ENCODE data around the gene FAM53B. TPM values are rescaled to one million over a fixed set of nuclear protein-coding genes. Genes with fewer than 3 reads are reported as not detected.

Gene FAM53B
- total RNA-seq, 1 experiment from 2014 or later, result 13.7 TPM

DNA sequence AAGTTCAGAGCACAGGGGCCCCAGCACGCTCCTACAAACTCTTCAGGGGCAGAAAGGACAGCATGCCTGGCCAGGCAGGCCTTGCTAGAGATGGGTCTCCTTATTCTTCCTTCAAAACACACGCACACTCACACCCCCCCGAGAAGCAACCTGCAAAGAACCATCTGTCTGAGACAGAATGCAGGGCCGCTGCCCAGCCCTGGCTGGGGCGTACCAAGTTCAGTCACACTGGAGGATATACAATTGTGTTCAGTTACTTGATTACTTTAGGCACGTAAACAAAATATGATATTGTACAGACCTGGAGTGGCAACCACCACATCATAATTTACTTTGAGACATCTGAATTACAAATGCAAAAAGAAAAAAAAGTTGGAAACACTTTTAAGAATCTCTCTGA, 5.7 kb downstream of the FAM53B start:
- H3K27ac Mint-ChIP-seq (ENCODE audit: unreplicated experiment), result no peak overlapping the region
- Histone ChIP-seq H3K36me3 (ENCODE audit: control insufficient read depth, insufficient read depth, low read length) (no peaks in the 10 kb centered on the region; the same call in 1 of the 2 replicates), H3K27me3 (replicated peaks; ENCODE audit: control insufficient read depth, insufficient read depth, low read length) (no peaks in the 10 kb centered on the region), H3K9me3 (no peaks in the 10 kb centered on the region), H3K4me1 (peaks cover 30% of the 10 kb centered on the region), H3K4me3 (ENCODE audit: low read depth, low read length) (no peak overlapping the region)
- TF ChIP-seq CTCF (IDR thresholded peaks at IDR 0.05; ENCODE audit: insufficient read depth in 1 of 2, low read depth in 1 of 2, low read length in 1 of 2, severe bottlenecking in 1 of 2, unreplicated experiment in 1 of 2), result no peak
- H3K4me3 Mint-ChIP-seq (ENCODE audit: unreplicated experiment), result no peak overlapping the region
- CTCF ChIA-PET, result no interaction called here
- intact Hi-C loops (cut with micrococcal nuclease; ENCODE audit: unreplicated experiment), result no loop called here
- no peak for DNase-seq
- no TSS peak for BruUV-seq (replicated peaks)
- no peaks in the 10 kb centered on the region for H3K27me3 Mint-ChIP-seq (ENCODE audit: insufficient read depth, unreplicated experiment)
- POLR2A ChIA-PET, result interaction anchor here (0.5 kb wide), 1 partner anchor 26 kb away, joined by 3 read pairs; no protein-coding TSS in a partner anchor
- peaks cover 1% of the 10 kb centered on the region for H3K36me3 Mint-ChIP-seq (ENCODE audit: insufficient read depth, unreplicated experiment)
- H3K4me1 Mint-ChIP-seq (ENCODE audit: low read depth, unreplicated experiment), result peaks cover 23% of the 10 kb centered on the region
- no peaks in the 10 kb centered on the region for H3K9me3 Mint-ChIP-seq (ENCODE audit: unreplicated experiment)

GRCh38 chr10:124737708-124738107, 6.5 kb downstream of the FAM53B start:
- Mint-ChIP-seq H3K9me3 (ENCODE audit: unreplicated experiment) (no peaks in the 10 kb centered on the region), H3K4me1 (ENCODE audit: low read depth, unreplicated experiment) (peaks cover 23% of the 10 kb centered on the region), H3K27ac (ENCODE audit: unreplicated experiment) (no peak overlapping the region), H3K36me3 (ENCODE audit: insufficient read depth, unreplicated experiment) (peaks cover 4% of the 10 kb centered on the region), H3K4me3 (ENCODE audit: unreplicated experiment) (no peak overlapping the region), H3K27me3 (ENCODE audit: insufficient read depth, unreplicated experiment) (no peaks in the 10 kb centered on the region)
- DNase-seq, result no peak
- POLR2A ChIA-PET, result interaction anchor here (0.5 kb wide), 1 partner anchor 25 kb away, joined by 3 read pairs; no protein-coding TSS in a partner anchor
- CTCF ChIA-PET, result no interaction called here
- no peak for TF ChIP-seq CTCF (IDR thresholded peaks at IDR 0.05; ENCODE audit: insufficient read depth in 1 of 2, low read depth in 1 of 2, low read length in 1 of 2, severe bottlenecking in 1 of 2, unreplicated experiment in 1 of 2)
- Histone ChIP-seq H3K36me3 (ENCODE audit: control insufficient read depth, insufficient read depth, low read length) (no peaks in the 10 kb centered on the region; the same call in 1 of the 2 replicates), H3K27me3 (replicated peaks; ENCODE audit: control insufficient read depth, insufficient read depth, low read length) (no peaks in the 10 kb centered on the region), H3K4me3 (ENCODE audit: low read depth, low read length) (no peak overlapping the region), H3K4me1 (peaks cover 30% of the 10 kb centered on the region), H3K9me3 (no peaks in the 10 kb centered on the region)
- intact Hi-C loops (cut with micrococcal nuclease; ENCODE audit: unreplicated experiment), result no loop called here
- no TSS peak for BruUV-seq (replicated peaks)

- CTCF ChIA-PET, result no interaction called here
- no peak for DNase-seq
- H3K27me3 ChIP-seq (replicated peaks; ENCODE audit: control insufficient read depth, insufficient read depth, low read length), result no peaks in the 10 kb centered on the region
- H3K36me3 Mint-ChIP-seq (ENCODE audit: insufficient read depth, unreplicated experiment), result peaks cover 4% of the 10 kb centered on the region
- no peaks in the 10 kb centered on the region for H3K27me3 Mint-ChIP-seq (ENCODE audit: insufficient read depth, unreplicated experiment)
- no peak for TF ChIP-seq CTCF (IDR thresholded peaks at IDR 0.05; ENCODE audit: insufficient read depth in 1 of 2, low read depth in 1 of 2, low read length in 1 of 2, severe bottlenecking in 1 of 2, unreplicated experiment in 1 of 2)
- POLR2A ChIA-PET, result interaction anchor here (0.6 kb wide), 1 partner anchor 737 kb away, joined by 4 read pairs; no protein-coding TSS in a partner anchor
- H3K4me1 Mint-ChIP-seq (ENCODE audit: low read depth, unreplicated experiment), result peaks cover 23% of the 10 kb centered on the region
- intact Hi-C loops (cut with micrococcal nuclease; ENCODE audit: unreplicated experiment), result no loop called here
- H3K4me3 ChIP-seq (ENCODE audit: low read depth, low read length), result no peak overlapping the region
- peaks cover 25% of the 10 kb centered on the region for H3K4me1 ChIP-seq
- H3K27ac Mint-ChIP-seq (ENCODE audit: unreplicated experiment), result no peak overlapping the region
- H3K36me3 ChIP-seq (ENCODE audit: control insufficient read depth, insufficient read depth, low read length), result no peaks in the 10 kb centered on the region; the same call in 1 of the 2 replicates
- no peaks in the 10 kb centered on the region for H3K9me3 ChIP-seq
- BruUV-seq (replicated peaks), result no TSS peak
- no peak overlapping the region for H3K4me3 Mint-ChIP-seq (ENCODE audit: unreplicated experiment)
- H3K9me3 Mint-ChIP-seq (ENCODE audit: unreplicated experiment), result no peaks in the 10 kb centered on the region
Observed at GRCh38 chr10:124737221-124737620, 7.0 kb downstream of the FAM53B start.
